ENCODE data around the gene CCL11. TPM values are rescaled to one million over a fixed set of nuclear protein-coding genes. Genes with fewer than 3 reads are reported as not detected.

The CCL11 gene
- total RNA-seq, 1 experiment from 2014 or later: not detected

DNA sequence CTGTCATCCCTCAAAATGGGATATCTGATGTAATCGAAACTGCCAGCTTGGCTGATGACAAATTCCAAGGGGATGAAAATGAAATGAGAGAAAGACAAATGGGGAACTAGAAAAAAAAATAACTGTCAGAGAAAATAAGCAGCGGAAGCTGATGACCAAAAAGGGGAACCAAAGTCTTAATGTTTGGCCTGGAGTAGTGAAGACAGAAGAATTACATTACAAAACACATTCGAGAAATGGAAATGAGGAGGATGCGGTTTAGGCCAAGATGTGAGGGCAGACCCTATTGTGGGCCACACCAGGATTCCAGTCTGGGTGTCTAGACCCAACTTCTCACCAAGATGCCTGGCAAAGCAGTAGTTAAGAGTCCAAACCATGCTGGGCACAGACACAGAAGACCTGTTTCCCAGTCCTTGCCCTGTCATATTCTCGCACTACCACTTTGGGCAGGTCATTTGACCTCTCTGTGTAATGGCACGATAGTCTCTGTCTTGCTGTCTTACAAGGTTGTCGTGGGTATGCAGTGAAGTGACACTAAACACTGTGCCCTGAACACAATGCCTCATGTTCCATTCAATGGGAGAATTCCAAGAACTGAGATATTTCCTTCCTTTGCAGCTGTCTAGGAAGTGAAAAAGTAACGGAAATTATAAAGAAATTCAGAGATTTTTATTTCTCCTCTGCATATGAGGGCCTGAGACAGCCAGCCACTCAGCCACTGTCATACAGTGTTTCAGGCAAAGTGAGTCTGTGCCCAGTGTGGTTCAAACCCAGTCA lies 42.8 kb upstream of the CCL11 start:
- H3K36me3 Mint-ChIP-seq (ENCODE audit: insufficient read depth, unreplicated experiment): no peaks in the 10 kb centered on the region
- H3K9me3 Mint-ChIP-seq (ENCODE audit: low read depth, unreplicated experiment): no peaks in the 10 kb centered on the region
- no peak overlapping the region for H3K4me3 Mint-ChIP-seq (ENCODE audit: low read depth, unreplicated experiment)
- TF ChIP-seq, protein P1, sequence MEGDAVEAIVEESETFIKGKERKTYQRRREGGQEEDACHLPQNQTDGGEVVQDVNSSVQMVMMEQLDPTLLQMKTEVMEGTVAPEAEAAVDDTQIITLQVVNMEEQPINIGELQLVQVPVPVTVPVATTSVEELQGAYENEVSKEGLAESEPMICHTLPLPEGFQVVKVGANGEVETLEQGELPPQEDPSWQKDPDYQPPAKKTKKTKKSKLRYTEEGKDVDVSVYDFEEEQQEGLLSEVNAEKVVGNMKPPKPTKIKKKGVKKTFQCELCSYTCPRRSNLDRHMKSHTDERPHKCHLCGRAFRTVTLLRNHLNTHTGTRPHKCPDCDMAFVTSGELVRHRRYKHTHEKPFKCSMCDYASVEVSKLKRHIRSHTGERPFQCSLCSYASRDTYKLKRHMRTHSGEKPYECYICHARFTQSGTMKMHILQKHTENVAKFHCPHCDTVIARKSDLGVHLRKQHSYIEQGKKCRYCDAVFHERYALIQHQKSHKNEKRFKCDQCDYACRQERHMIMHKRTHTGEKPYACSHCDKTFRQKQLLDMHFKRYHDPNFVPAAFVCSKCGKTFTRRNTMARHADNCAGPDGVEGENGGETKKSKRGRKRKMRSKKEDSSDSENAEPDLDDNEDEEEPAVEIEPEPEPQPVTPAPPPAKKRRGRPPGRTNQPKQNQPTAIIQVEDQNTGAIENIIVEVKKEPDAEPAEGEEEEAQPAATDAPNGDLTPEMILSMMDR (IDR thresholded peaks at IDR 0.05; ENCODE audit: unreplicated experiment): no peak
- intact Hi-C loops (cut with micrococcal nuclease; ENCODE audit: unreplicated experiment): no loop called here
- no peak overlapping the region for H3K27ac Mint-ChIP-seq (ENCODE audit: unreplicated experiment)
- H3K4me1 Mint-ChIP-seq (ENCODE audit: low read depth, unreplicated experiment): no peaks in the 10 kb centered on the region
- CTCF ChIA-PET: no interaction called here
- no TSS peak for BruUV-seq (replicated peaks)
- peaks cover 16% of the 10 kb centered on the region for H3K27me3 Mint-ChIP-seq (ENCODE audit: unreplicated experiment)
- no peak for DNase-seq

DNA sequence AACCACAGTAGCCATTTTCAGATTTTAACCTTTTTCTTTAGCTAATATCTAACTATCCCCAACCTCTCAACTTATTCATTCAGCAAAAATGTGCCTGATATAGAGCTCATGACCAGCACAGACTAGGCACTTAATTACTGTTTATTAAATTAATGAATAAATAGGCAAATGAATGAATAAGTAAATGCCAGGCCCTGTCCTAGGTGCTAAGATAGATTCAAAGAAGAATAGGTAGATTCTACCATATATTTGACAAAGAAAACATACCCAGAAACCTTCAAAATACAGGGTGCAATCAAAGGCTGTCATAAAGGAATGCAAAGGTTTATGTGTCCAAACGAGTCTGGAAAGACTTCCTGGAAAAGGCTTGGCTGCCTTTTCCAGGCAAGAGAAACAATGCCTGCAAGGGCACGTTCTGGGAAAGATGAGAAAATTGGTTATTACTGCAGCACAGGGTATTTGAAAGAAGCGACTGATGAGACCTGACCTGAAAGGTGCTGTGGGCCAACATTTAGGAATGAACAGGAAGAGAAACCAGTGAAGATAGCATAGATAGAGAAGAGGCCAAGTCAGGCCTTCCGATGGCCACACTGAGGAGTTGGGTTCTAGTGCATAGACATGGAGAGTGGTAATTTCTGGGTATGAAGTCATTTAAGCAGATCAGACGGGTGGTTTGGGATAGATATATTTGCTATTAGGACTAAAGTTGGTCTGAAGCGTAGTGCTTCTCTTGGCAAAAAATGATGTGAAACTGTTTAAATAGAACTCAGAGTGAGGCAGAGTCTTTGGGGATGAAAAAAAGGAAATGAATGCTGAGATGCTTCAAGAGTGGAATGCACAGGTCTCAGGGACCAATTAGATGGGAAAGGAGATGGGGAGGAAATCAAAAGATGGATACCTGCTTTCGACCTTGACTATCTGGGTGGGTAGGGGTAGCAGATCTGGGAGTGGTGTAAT lies 41.9 kb upstream of the CCL11 start:
- no peaks in the 10 kb centered on the region for H3K9me3 Mint-ChIP-seq (ENCODE audit: low read depth, unreplicated experiment)
- DNase-seq: no peak
- peaks cover 25% of the 10 kb centered on the region for H3K27me3 Mint-ChIP-seq (ENCODE audit: unreplicated experiment)
- H3K27ac Mint-ChIP-seq (ENCODE audit: unreplicated experiment): no peak overlapping the region
- intact Hi-C loops (cut with micrococcal nuclease; ENCODE audit: unreplicated experiment): no loop called here
- TF ChIP-seq, protein P1 (IDR thresholded peaks at IDR 0.05; ENCODE audit: unreplicated experiment): no peak
- CTCF ChIA-PET: no interaction called here
- no TSS peak for BruUV-seq (replicated peaks)
- H3K36me3 Mint-ChIP-seq (ENCODE audit: insufficient read depth, unreplicated experiment): no peaks in the 10 kb centered on the region
- no peaks in the 10 kb centered on the region for H3K4me1 Mint-ChIP-seq (ENCODE audit: low read depth, unreplicated experiment)
- H3K4me3 Mint-ChIP-seq (ENCODE audit: low read depth, unreplicated experiment): no peak overlapping the region

DNA sequence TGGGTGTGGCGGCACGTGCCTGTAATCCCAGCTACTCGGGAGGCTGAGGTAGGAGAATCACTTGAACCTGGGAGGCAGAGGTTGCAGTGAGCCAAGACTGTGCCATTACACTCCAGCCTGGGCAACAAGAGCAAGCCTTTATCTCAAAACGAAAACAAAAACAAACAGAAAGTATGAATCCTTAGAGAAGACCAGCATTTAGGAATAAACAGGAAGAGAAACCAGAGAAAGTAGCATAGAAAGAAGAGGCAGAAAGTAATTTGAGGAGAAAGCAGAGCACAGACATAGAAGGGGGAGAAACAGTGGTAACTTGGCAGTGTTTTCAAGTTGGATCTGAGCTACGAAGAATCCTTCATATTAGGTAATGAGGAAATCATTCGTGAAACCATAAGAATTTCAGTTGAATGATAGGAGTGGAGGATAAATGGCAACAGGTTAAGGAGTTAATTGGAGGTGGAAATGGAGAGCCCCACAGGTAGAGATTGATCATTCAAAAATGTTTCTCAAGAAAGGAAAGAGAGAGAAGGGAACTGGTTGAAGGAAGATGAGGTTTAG lies 40.1 kb upstream of the CCL11 start:
- DNase-seq: no peak
- intact Hi-C loops (cut with micrococcal nuclease; ENCODE audit: unreplicated experiment): no loop called here
- CTCF ChIA-PET: no interaction called here
- no peak overlapping the region for H3K27ac Mint-ChIP-seq (ENCODE audit: unreplicated experiment)
- no peaks in the 10 kb centered on the region for H3K36me3 Mint-ChIP-seq (ENCODE audit: insufficient read depth, unreplicated experiment)
- no peaks in the 10 kb centered on the region for H3K4me1 Mint-ChIP-seq (ENCODE audit: low read depth, unreplicated experiment)
- TF ChIP-seq, protein P1 (IDR thresholded peaks at IDR 0.05; ENCODE audit: unreplicated experiment): no peak
- H3K4me3 Mint-ChIP-seq (ENCODE audit: low read depth, unreplicated experiment): no peak overlapping the region
- peaks cover 19% of the 10 kb centered on the region for H3K27me3 Mint-ChIP-seq (ENCODE audit: unreplicated experiment)
- BruUV-seq (replicated peaks): no TSS peak
- no peaks in the 10 kb centered on the region for H3K9me3 Mint-ChIP-seq (ENCODE audit: low read depth, unreplicated experiment)

DNA sequence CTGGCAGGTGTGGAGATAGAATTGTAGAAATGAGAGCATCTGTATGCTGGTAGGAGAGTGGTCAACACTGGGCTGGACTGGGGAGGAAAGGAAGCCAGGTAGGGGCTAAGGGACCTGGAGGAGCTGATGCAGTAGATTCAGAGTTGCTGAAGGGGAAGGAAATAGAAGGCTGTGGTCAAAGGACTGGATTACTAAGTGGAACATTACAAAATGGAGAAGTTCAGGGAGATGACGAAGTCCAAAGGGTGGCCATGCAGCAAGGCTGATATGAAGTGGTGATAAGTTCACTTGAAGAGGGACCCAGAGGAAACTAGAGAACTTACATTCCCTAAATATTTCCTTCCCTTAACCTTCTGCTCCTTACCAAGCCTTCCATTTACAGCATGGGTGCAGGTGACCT lies 39.1 kb upstream of the CCL11 start:
- intact Hi-C loops (cut with micrococcal nuclease; ENCODE audit: unreplicated experiment): no loop called here
- Mint-ChIP-seq H3K9me3 (ENCODE audit: low read depth, unreplicated experiment) (no peaks in the 10 kb centered on the region), H3K36me3 (ENCODE audit: insufficient read depth, unreplicated experiment) (no peaks in the 10 kb centered on the region), H3K27ac (ENCODE audit: unreplicated experiment) (no peak overlapping the region), H3K27me3 (ENCODE audit: unreplicated experiment) (peaks cover 14% of the 10 kb centered on the region), H3K4me3 (ENCODE audit: low read depth, unreplicated experiment) (no peak overlapping the region), H3K4me1 (ENCODE audit: low read depth, unreplicated experiment) (peaks cover 7% of the 10 kb centered on the region)
- DNase-seq: no peak
- no TSS peak for BruUV-seq (replicated peaks)
- TF ChIP-seq, protein P1 (IDR thresholded peaks at IDR 0.05; ENCODE audit: unreplicated experiment): no peak
- CTCF ChIA-PET: no interaction called here
